Ascending aorta (tissue), 2 donors: ENCODE data around the gene PHACTR3. TPM values are rescaled to one million over a fixed set of nuclear protein-coding genes. Genes with fewer than 3 reads are reported as not detected.

Experiments
- DNase-seq, 2 donors: peaks; one replicate each; pipeline ENCODE4 v3.0.0-alpha.2; 2019; ENCODE audit warnings: low spot score in 2 of 2
- H3K27ac ChIP-seq, 2 donors: fragments of 200-600 bp; sonication (generic); one replicate each; pipeline ENCODE4 v1.5.1; 2016 to 2017; ENCODE audit warnings: mild to moderate bottlenecking in 1 of 2
- H3K27me3 ChIP-seq: fragments of 200-600 bp; sonication (generic); one replicate; pipeline ENCODE4 v1.5.1; 2017
- H3K36me3 ChIP-seq, 2 donors: fragments of 200-600 bp; sonication (generic); one replicate each; pipeline ENCODE4 v1.5.1; 2016
- H3K4me1 ChIP-seq, 2 donors: fragments of 200-600 bp; sonication (generic); one replicate each; pipeline ENCODE4 v1.5.1; 2016 to 2017; ENCODE audit warnings: mild to moderate bottlenecking in 1 of 2
- H3K4me3 ChIP-seq, 2 donors: fragments of 200-600 bp; sonication (generic); one replicate each; pipeline ENCODE4 v1.5.1; 2016 to 2017; ENCODE audit warnings: mild to moderate bottlenecking in 1 of 2
- H3K9me3 ChIP-seq, 2 donors: fragments of 200-600 bp; sonication (generic); one replicate each; pipeline ENCODE4 v1.5.1; 2016
- intact Hi-C: fragments of 100-400 bp; cut with DNase I; formaldehyde crosslinking; loops from one replicate; pipeline ENCODE4 v1.15.1; 2023
- total RNA-seq: library from RNA; depleted of rRNA; stranded (reverse); fragments of >200 nt; gene quantifications from one replicate; pipeline ENCODE4 v1.1.0, GENCODE V29; 2016
- TF ChIP-seq, protein P1 (sequence below), 3 experiments: fragments of 200-600 bp in 2 of 3; fragments of 450-650 bp in 1 of 3; sonication (generic) in 2 of 3; IDR thresholded peaks; one replicate each; pipeline ENCODE4 v1.5.1; 2016 to 2019; ENCODE audit warnings: antibody characterized with exemption in 3 of 3, mild to moderate bottlenecking in 1 of 3, moderate library complexity in 1 of 3

Gene PHACTR3
- total RNA-seq, 1 donor from 2014 or later = not detected

DNA sequence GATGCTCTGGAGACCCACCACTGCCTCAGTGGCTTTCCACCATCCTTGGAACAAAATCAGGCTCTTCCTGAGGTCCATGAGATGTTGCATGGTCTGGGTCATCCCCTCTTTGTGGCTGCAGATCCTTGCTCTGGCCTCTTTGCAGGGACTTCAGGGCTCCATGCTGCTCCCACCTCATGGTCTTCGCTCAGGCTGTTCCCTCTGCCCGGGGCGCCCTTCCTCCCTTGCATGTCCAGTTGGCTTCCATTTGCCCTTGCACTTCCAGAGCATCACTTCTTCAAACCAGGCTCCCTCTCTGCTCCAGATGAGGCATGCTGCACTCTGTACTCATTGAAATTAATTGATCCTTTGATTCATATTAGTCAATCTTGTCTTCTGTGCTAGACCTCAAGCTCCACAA is 4.4 kb upstream of the PHACTR3 start:
- Histone ChIP-seq H3K27ac (no peak overlapping the region), H3K4me3 (no peak overlapping the region), H3K27me3 (peaks cover 8% of the 10 kb centered on the region), H3K4me1 (peaks cover 0 to under 1% of the 10 kb centered on the region in 2 donors), H3K36me3 (no peaks in the 10 kb centered on the region), H3K9me3 (no peaks in the 10 kb centered on the region)
- TF ChIP-seq, protein P1, sequence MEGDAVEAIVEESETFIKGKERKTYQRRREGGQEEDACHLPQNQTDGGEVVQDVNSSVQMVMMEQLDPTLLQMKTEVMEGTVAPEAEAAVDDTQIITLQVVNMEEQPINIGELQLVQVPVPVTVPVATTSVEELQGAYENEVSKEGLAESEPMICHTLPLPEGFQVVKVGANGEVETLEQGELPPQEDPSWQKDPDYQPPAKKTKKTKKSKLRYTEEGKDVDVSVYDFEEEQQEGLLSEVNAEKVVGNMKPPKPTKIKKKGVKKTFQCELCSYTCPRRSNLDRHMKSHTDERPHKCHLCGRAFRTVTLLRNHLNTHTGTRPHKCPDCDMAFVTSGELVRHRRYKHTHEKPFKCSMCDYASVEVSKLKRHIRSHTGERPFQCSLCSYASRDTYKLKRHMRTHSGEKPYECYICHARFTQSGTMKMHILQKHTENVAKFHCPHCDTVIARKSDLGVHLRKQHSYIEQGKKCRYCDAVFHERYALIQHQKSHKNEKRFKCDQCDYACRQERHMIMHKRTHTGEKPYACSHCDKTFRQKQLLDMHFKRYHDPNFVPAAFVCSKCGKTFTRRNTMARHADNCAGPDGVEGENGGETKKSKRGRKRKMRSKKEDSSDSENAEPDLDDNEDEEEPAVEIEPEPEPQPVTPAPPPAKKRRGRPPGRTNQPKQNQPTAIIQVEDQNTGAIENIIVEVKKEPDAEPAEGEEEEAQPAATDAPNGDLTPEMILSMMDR (IDR thresholded peaks at IDR 0.05) = no peak
- no peak for DNase-seq
- intact Hi-C loops = no loop called here

DNA sequence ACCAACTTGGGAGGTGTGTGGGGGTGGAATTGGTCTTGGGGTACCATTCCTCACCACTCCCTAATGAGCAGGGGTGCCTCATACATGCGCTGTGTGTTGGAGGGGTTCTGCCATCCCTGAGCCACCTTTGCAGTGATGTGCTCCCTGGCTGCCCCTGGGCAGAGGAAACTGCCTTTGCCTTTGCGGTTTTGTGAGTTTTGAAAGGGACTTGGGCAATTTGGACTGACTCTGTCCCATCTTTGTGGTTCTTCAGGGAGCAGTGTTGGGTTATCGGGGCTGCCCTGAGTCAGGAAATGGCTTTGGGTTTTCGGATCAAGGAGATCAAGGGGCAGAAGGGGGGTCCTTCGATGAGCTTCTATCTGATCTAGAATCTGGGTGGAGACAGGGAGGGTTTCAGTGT is 3.9 kb upstream of the PHACTR3 start:
- no peak for DNase-seq

DNA sequence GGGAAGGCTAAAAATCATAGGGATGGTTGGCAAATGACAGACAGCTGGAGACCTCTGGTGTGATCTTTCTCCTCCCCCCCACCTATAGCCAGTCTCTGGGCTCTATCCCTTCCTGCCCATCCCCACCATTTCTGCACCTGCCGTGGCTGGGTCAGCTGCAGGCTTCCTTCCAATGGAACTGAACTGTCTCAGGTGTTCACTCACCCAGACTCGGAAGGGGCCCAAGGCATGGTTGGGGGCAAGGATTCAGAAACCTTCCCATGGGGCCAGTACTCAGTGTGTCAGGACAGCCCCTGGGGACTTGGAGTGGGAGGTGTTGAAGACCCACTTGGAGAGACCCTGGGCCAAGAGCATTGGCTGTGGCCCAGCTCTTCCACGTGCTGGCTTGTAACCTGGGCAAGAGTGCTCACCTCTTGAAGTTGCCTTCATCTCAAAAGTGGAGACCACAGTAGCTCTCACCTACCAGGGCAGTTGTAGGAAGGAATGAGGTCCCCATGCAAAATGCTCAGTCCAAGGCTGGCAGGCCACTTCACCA is 1.7 kb upstream of the PHACTR3 start:
- peaks cover 8% of the 10 kb centered on the region for H3K27me3 ChIP-seq
- H3K36me3 ChIP-seq = no peaks in the 10 kb centered on the region
- intact Hi-C loops = no loop called here
- H3K4me3 ChIP-seq = no peak overlapping the region
- H3K9me3 ChIP-seq = no peaks in the 10 kb centered on the region
- DNase-seq = no peak
- H3K27ac ChIP-seq = no peak overlapping the region
- peaks cover 0 to 2% of the 10 kb centered on the region in 2 donors for H3K4me1 ChIP-seq
- TF ChIP-seq, protein P1 (IDR thresholded peaks at IDR 0.05) = no peak

More for the DNA sequence above, 3.9 kb upstream of the PHACTR3 start:
- H3K4me3 ChIP-seq = no peak overlapping the region
- peaks cover 0 to 2% of the 10 kb centered on the region in 2 donors for H3K4me1 ChIP-seq
- TF ChIP-seq, protein P1 (IDR thresholded peaks at IDR 0.05) = no peak
- no peaks in the 10 kb centered on the region for H3K9me3 ChIP-seq
- H3K36me3 ChIP-seq = no peaks in the 10 kb centered on the region
- no peak overlapping the region for H3K27ac ChIP-seq
- intact Hi-C loops = no loop called here
- H3K27me3 ChIP-seq = peaks cover 8% of the 10 kb centered on the region

DNA sequence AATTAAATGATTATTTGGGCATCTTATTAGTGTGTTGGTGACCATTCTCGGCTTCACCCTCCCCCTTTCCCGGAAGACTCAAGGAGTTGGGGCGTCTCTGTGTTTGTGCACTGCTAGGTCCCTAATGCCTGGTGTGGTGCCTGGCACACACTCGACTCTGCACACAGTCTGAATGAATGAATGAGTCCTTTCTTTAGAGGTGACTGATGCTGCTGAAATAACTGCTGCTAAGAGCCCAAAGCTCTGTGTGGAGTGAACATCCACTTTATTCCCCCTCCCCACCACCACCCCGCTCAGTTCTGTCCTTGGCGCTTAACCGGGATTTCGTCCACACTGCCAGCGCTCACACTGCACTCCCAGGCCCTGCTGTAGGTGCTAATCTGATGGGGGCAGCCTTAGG is 1.2 kb upstream of the PHACTR3 start:
- peaks cover 0 to 2% of the 10 kb centered on the region in 2 donors for H3K4me1 ChIP-seq
- H3K9me3 ChIP-seq = no peaks in the 10 kb centered on the region
- H3K36me3 ChIP-seq = no peaks in the 10 kb centered on the region
- intact Hi-C loops = no loop called here
- no peak for DNase-seq
- H3K27ac ChIP-seq = no peak overlapping the region
- TF ChIP-seq, protein P1 (IDR thresholded peaks at IDR 0.05) = no peak
- H3K4me3 ChIP-seq = no peak overlapping the region
- H3K27me3 ChIP-seq = peaks cover 8% of the 10 kb centered on the region

DNA sequence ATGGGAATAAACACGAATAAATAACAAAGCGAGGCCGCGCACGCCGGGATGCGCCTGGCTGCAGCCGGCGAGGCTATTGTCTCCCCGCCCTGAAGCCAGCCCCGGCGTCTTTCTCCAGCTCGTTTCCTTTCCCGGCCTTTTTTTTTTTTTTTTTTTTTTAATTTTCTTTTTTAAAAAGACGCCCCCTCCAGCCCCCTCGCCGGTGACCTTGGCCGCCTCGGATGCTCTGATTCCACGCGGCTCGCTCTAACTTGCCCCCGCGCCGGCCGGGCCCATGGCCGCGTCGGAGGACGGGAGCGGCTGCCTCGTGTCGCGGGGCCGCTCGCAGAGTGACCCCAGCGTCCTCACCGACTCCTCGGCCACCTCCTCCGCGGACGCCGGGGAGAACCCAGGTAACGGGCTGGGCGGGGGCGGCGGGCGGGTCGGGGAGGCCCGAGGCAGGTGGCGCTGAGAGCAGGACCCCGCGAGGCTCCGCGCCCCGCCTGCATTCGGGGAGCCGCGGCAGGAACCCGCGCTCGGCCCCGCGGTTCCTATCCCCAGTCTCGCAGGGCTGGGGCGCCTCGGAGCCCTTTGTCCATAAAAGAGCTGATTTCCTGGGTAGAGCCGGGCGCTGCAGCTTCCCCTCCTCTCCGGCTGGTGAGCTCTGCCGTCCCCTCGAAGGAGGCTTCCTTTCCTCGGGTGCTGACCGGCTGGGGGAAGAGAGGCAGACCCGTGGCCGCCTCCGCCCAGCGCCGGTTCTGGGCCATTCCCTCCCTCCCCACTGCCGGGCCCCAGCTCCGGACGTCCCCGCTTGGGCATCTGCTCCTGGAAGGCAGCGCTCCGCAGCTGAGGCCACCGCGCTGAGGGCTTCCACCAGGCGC is 631 bp downstream of the PHACTR3 start:
- H3K27ac ChIP-seq = no peak overlapping the region
- TF ChIP-seq, protein P1 (IDR thresholded peaks at IDR 0.05) = no peak
- H3K4me3 ChIP-seq = no peak overlapping the region
- H3K4me1 ChIP-seq = peaks cover 0 to 2% of the 10 kb centered on the region in 2 donors
- DNase-seq = no peak
- H3K9me3 ChIP-seq = no peaks in the 10 kb centered on the region
- intact Hi-C loops = no loop called here
- peaks cover 8% of the 10 kb centered on the region for H3K27me3 ChIP-seq
- no peaks in the 10 kb centered on the region for H3K36me3 ChIP-seq
